GM23248 (cell line): ENCODE data around the gene NTF3. TPM values are rescaled to one million over a fixed set of nuclear protein-coding genes. Genes with fewer than 3 reads are reported as not detected.

Source experiments
- DNase-seq: peaks from one replicate; pipeline ENCODE4 v3.0.0-alpha.2; 2015
- H2AFZ ChIP-seq: fragments of 200-600 bp; sonication (generic); 2 replicates; pipeline ENCODE4 v1.6.1; 2016; ENCODE audit warnings: antibody characterized with exemption
- H3F3A ChIP-seq: fragments of 200-600 bp; sonication (generic); 2 replicates; pipeline ENCODE4 v1.6.1; 2016; ENCODE audit warnings: mild to moderate bottlenecking, antibody characterized with exemption, mixed run types; ENCODE audit not compliant: insufficient read depth
- H3K27ac ChIP-seq: fragments of 200-600 bp; sonication (generic); 2 replicates; pipeline ENCODE4 v1.5.1; 2016; ENCODE audit warnings: mild to moderate bottlenecking
- H3K27me3 ChIP-seq: fragments of 200-600 bp; sonication (generic); replicated peaks from 2 replicates; pipeline ENCODE4 v1.6.1; 2016; ENCODE audit warnings: mild to moderate bottlenecking; ENCODE audit not compliant: insufficient read depth
- H3K36me3 ChIP-seq: fragments of 200-600 bp; sonication (generic); 2 replicates; pipeline ENCODE4 v1.6.1; 2016; ENCODE audit warnings: low read depth, mild to moderate bottlenecking
- H3K4me1 ChIP-seq: fragments of 200-600 bp; sonication (generic); 2 replicates; pipeline ENCODE4 v1.6.1; 2016; ENCODE audit warnings: mild to moderate bottlenecking; ENCODE audit not compliant: insufficient read depth
- H3K4me2 ChIP-seq: fragments of 200-600 bp; sonication (generic); one replicate; pipeline ENCODE4 v1.6.1; 2016; ENCODE audit warnings: mild to moderate bottlenecking; ENCODE audit not compliant: unreplicated experiment
- H3K4me3 ChIP-seq: fragments of 200-600 bp; sonication (generic); 2 replicates; pipeline ENCODE4 v1.5.1; 2016; ENCODE audit warnings: mild to moderate bottlenecking
- H3K79me2 ChIP-seq: fragments of 200-600 bp; sonication (generic); 2 replicates; pipeline ENCODE4 v1.6.1; 2016; ENCODE audit warnings: mild to moderate bottlenecking; ENCODE audit not compliant: insufficient read depth
- H3K9ac ChIP-seq: fragments of 200-600 bp; sonication (generic); 2 replicates; pipeline ENCODE4 v1.6.1; 2016; ENCODE audit warnings: mild to moderate bottlenecking
- H3K9me2 ChIP-seq: fragments of 200-600 bp; sonication (generic); 2 replicates; pipeline ENCODE4 v1.6.1; 2016; ENCODE audit warnings: mixed run types, mild to moderate bottlenecking, moderate library complexity; ENCODE audit not compliant: insufficient read depth
- H3K9me3 ChIP-seq: fragments of 200-600 bp; sonication (generic); one replicate; pipeline ENCODE4 v1.6.1; 2017; ENCODE audit warnings: low read depth
- H4K20me1 ChIP-seq: fragments of 200-600 bp; sonication (generic); 2 replicates; pipeline ENCODE4 v1.6.0; 2016; ENCODE audit not compliant: insufficient read depth
- EZH2 ChIP-seq: fragments of 200-600 bp; sonication (generic); IDR thresholded peaks from 2 replicates; pipeline ENCODE4 v1.6.1; 2018; ENCODE audit warnings: antibody characterized with exemption, mild to moderate bottlenecking; ENCODE audit not compliant: insufficient read depth, poor library complexity, severe bottlenecking
- EZH2phosphoT487 ChIP-seq: fragments of 200-600 bp; sonication (generic); IDR thresholded peaks from 2 replicates; pipeline ENCODE4 v1.6.1; 2018; ENCODE audit warnings: antibody characterized with exemption, moderate library complexity, mild to moderate bottlenecking, low read depth; ENCODE audit not compliant: insufficient read depth
- WGBS, 2 experiments: methylation state at CpG; one replicate each; pipeline ENCODE4 v1.1.6; 2015 to 2017; ENCODE audit warnings: low lambda C conversion rate in 2 of 2, low coverage in 1 of 2; ENCODE audit errors: missing lambda C conversion rate in 2 of 2; 5-methylcytosine and 5-hydroxymethylcytosine counted together
- in situ Hi-C: fragments of 300-500 bp; cut with MboI; formaldehyde crosslinking; loops from 2 replicates; pipeline ENCODE4 v1.15.0; 2020
- polyA plus RNA-seq: library from polyadenylated mRNA; unstranded; fragments of >200 nt; fragmentation: Nextera tagmentation; extraction: Ambion mirVana; gene quantifications from 2 replicates; pipeline ENCODE4 v1.2.1, GENCODE V29; 2016
- total RNA-seq: library from RNA; depleted of rRNA; stranded (reverse); fragments of >200 nt; shearing (Covaris generic); gene quantifications from 2 replicates; pipeline ENCODE4 v1.2.3, GENCODE V29; 2014

NTF3 gene
- total and polyA plus RNA-seq, 2 experiments from 2014 or later, result 4.8 to 6.0 TPM

DNA sequence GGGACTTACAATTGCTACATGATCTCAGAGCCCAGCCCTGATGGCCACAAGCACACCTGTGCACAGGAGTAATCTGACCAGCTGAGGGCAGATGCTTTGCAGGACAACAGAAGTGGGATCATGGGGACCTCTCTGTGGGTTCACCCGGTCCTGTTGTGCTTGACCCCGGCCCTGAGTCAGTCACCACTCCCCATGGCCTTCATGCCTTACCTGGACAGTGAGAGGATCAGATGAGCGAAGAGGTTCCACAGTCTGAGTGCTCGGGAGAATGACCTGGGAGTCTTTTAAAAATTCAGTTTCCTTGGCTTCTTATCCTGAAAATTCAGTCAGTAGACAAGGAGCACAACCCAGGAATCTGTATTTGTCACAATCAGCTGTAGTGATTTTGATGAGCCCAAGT is 88.1 kb downstream of the NTF3 start:
- Histone ChIP-seq H3K9ac (no peak overlapping the region), H3K4me2 (no peak overlapping the region), H3K4me1 (no peaks in the 10 kb centered on the region), H3K27ac (no peak overlapping the region), H3K27me3 (no peaks in the 10 kb centered on the region), H3K9me2 (no peaks in the 10 kb centered on the region), H3K4me3 (no peak overlapping the region), H3K36me3 (no peaks in the 10 kb centered on the region), H3F3A (no peaks in the 10 kb centered on the region), H4K20me1 (no peaks in the 10 kb centered on the region), H2AFZ (no peak overlapping the region), H3K9me3 (no peaks in the 10 kb centered on the region), H3K79me2 (no peaks in the 10 kb centered on the region)
- in situ Hi-C loops, result no loop called here
- TF ChIP-seq EZH2phosphoT487 (no peak), EZH2 (no peak)
- 65 to 72% methylated on average over 4 of the region's 4 CpGs for WGBS, 2 experiments
- DNase-seq, result no peak

DNA sequence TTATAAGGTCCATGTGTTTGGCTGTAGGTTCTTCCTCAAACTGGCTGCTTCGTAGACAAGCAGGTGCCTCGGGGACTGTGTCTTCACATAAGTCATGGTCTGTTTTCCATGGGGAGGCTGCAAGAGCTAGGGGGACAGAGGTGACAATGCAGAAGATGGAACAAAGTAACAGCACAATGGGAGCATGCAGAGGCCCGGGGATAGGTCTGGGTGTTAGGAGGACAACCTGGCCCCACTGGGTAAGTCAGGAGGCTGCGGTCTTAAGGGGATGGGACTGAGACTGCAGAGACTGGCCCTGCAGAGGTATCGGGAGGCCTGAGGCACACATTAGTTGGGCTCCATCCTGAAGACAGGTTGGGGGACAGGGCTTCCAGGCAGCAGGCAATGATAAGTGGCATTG is 88.9 kb downstream of the NTF3 start:
- H3K4me2 ChIP-seq, result no peak overlapping the region
- H3K4me3 ChIP-seq, result no peak overlapping the region
- H3K9me2 ChIP-seq, result no peaks in the 10 kb centered on the region
- no peaks in the 10 kb centered on the region for H3K4me1 ChIP-seq
- TF ChIP-seq EZH2, result no peak
- TF ChIP-seq EZH2phosphoT487, result no peak
- no peaks in the 10 kb centered on the region for H3K27me3 ChIP-seq
- in situ Hi-C loops, result no loop called here
- no peaks in the 10 kb centered on the region for H3K79me2 ChIP-seq
- H3K27ac ChIP-seq, result no peak overlapping the region
- H3F3A ChIP-seq, result no peaks in the 10 kb centered on the region
- H3K36me3 ChIP-seq, result no peaks in the 10 kb centered on the region
- 61 to 67% methylated on average over 5 of the region's 5 CpGs for WGBS, 2 experiments
- no peaks in the 10 kb centered on the region for H3K9me3 ChIP-seq
- no peak for DNase-seq
- no peak overlapping the region for H3K9ac ChIP-seq
- no peak overlapping the region for H2AFZ ChIP-seq
- H4K20me1 ChIP-seq, result no peaks in the 10 kb centered on the region

- H3K4me1 ChIP-seq, result no peaks in the 10 kb centered on the region
- H2AFZ ChIP-seq, result no peak overlapping the region
- no peaks in the 10 kb centered on the region for H3K79me2 ChIP-seq
- H4K20me1 ChIP-seq, result no peaks in the 10 kb centered on the region
- H3K27ac ChIP-seq, result no peak overlapping the region
- no peaks in the 10 kb centered on the region for H3K9me3 ChIP-seq
- no peaks in the 10 kb centered on the region for H3K36me3 ChIP-seq
- no peak overlapping the region for H3K4me2 ChIP-seq
- 74 to 75% methylated on average over 20 of the region's 20 CpGs for WGBS, 2 experiments
- no peak for DNase-seq
- no peaks in the 10 kb centered on the region for H3F3A ChIP-seq
- in situ Hi-C loops, result no loop called here
- no peak overlapping the region for H3K9ac ChIP-seq
- H3K4me3 ChIP-seq, result no peak overlapping the region
- no peaks in the 10 kb centered on the region for H3K9me2 ChIP-seq
- TF ChIP-seq EZH2 (no peak), EZH2phosphoT487 (no peak)
- no peaks in the 10 kb centered on the region for H3K27me3 ChIP-seq
Measured at GRCh38 chr12:5521456-5522325, 89.8 kb downstream of the NTF3 start.

- DNase-seq, result no peak
Measured at GRCh38 chr12:5522432-5523335, 90.8 kb downstream of the NTF3 start.

More at GRCh38 chr12:5522432-5523335, 90.8 kb downstream of the NTF3 start:
- H3K4me2 ChIP-seq, result no peak overlapping the region
- no peak overlapping the region for H3K27ac ChIP-seq
- H3K36me3 ChIP-seq, result no peaks in the 10 kb centered on the region
- no peak overlapping the region for H2AFZ ChIP-seq
- H3K27me3 ChIP-seq, result no peaks in the 10 kb centered on the region
- H3K9me3 ChIP-seq, result no peaks in the 10 kb centered on the region
- H3K4me1 ChIP-seq, result no peaks in the 10 kb centered on the region
- in situ Hi-C loops, result no loop called here
- no peaks in the 10 kb centered on the region for H3K79me2 ChIP-seq
- TF ChIP-seq EZH2 (no peak), EZH2phosphoT487 (no peak)
- no peaks in the 10 kb centered on the region for H3K9me2 ChIP-seq
- WGBS, 2 experiments, result 58 to 64% methylated on average over 11 of the region's 11 CpGs
- no peaks in the 10 kb centered on the region for H4K20me1 ChIP-seq
- no peak overlapping the region for H3K4me3 ChIP-seq
- H3F3A ChIP-seq, result no peaks in the 10 kb centered on the region
- no peak overlapping the region for H3K9ac ChIP-seq
